Esophagus (tissue), 2 donors: Measurements from ENCODE around the gene MAN2B2. TPM values are rescaled to one million over a fixed set of nuclear protein-coding genes. Genes with fewer than 3 reads are reported as not detected.

Source experiments
- H3K27ac ChIP-seq, 2 donors: one replicate each; pipeline ENCODE4 v1.5.1; 2013; ENCODE audit warnings: low read depth in 2 of 2, mild to moderate bottlenecking in 2 of 2, inconsistent platforms in 1 of 2, low read length in 1 of 2, moderate library complexity in 1 of 2
- H3K27me3 ChIP-seq, 2 donors: one replicate each; pipeline ENCODE4 v1.6.1; 2013; ENCODE audit warnings: low read length in 2 of 2, control low read depth in 1 of 2, mild to moderate bottlenecking in 1 of 2; ENCODE audit not compliant: insufficient read depth in 2 of 2, control insufficient read depth in 1 of 2
- H3K36me3 ChIP-seq, 2 donors: one replicate each; pipeline ENCODE4 v1.6.1; 2013; ENCODE audit warnings: low read length in 1 of 2; ENCODE audit not compliant: control insufficient read depth in 2 of 2, insufficient read depth in 2 of 2
- H3K4me1 ChIP-seq, 2 donors: one replicate each; pipeline ENCODE4 v1.6.1; 2013; ENCODE audit warnings: low read length in 1 of 2; ENCODE audit not compliant: control insufficient read depth in 2 of 2, insufficient read depth in 2 of 2
- H3K4me3 ChIP-seq, 2 donors: one replicate each; pipeline ENCODE4 v1.5.1; 2013; ENCODE audit warnings: low read length in 2 of 2, mild to moderate bottlenecking in 2 of 2, low read depth in 1 of 2, moderate library complexity in 1 of 2
- H3K9me3 ChIP-seq, 2 donors: one replicate each; pipeline ENCODE4 v1.6.1; 2013; ENCODE audit warnings: mild to moderate bottlenecking in 2 of 2, low read depth in 1 of 2, low read length in 1 of 2, moderate library complexity in 1 of 2; ENCODE audit not compliant: control insufficient read depth in 2 of 2, insufficient read depth in 1 of 2
- WGBS, 2 donors: extraction: QIAGEN DNeasy Blood & Tissue Kit; methylation state at CpG; one replicate each; pipeline ENCODE4 v1.1.7; 2013; 5-methylcytosine and 5-hydroxymethylcytosine counted together
- polyA plus RNA-seq, 2 donors: library from polyadenylated mRNA; stranded (reverse); fragments of 200-250 nt; gene quantifications; one replicate each; pipeline ENCODE4 v1.2.3, GENCODE V29; 2013
- donor health status: healthy with polysubstance abuse.
- donor health status: Bipolar disorder and iron deficiency.

The MAN2B2 gene
- polyA plus RNA-seq, 2 donors: 6.5 to 7.3 TPM

GRCh38 chr4:6540879-6541278 is 34.1 kb upstream of the MAN2B2 start:
- H3K36me3 ChIP-seq: no peaks in the 10 kb centered on the region
- H3K27me3 ChIP-seq: no peaks in the 10 kb centered on the region
- H3K27ac ChIP-seq: no peak overlapping the region

GRCh38 chr4:6541789-6542188 is 33.2 kb upstream of the MAN2B2 start:
- Histone ChIP-seq H3K27ac (no peak overlapping the region), H3K9me3 (peaks cover 2 to 3% of the 10 kb centered on the region in 2 donors), H3K27me3 (no peaks in the 10 kb centered on the region), H3K36me3 (no peaks in the 10 kb centered on the region), H3K4me1 (no peaks in the 10 kb centered on the region), H3K4me3 (no peak overlapping the region)
- WGBS, 2 donors: 52 to 63% methylated on average over 6 of the region's 6 CpGs

More at GRCh38 chr4:6540879-6541278, 34.1 kb upstream of the MAN2B2 start:
- no peak overlapping the region for H3K4me3 ChIP-seq
- H3K4me1 ChIP-seq: no peaks in the 10 kb centered on the region
- H3K9me3 ChIP-seq: peaks cover 2 to 3% of the 10 kb centered on the region in 2 donors

- H3K27ac ChIP-seq: no peak overlapping the region
- no peaks in the 10 kb centered on the region for H3K4me1 ChIP-seq
- peaks cover 2 to 3% of the 10 kb centered on the region in 2 donors for H3K9me3 ChIP-seq
- H3K27me3 ChIP-seq: no peaks in the 10 kb centered on the region
- no peaks in the 10 kb centered on the region for H3K36me3 ChIP-seq
- H3K4me3 ChIP-seq: no peak overlapping the region
- WGBS, 2 donors: 75 to 80% methylated on average over 12 of the region's 12 CpGs
Measured at GRCh38 chr4:6542951-6543350, 32.0 kb upstream of the MAN2B2 start.

- Histone ChIP-seq H3K27me3 (no peaks in the 10 kb centered on the region), H3K9me3 (no peaks in the 10 kb centered on the region), H3K4me1 (peaks cover 0 to 2% of the 10 kb centered on the region in 2 donors), H3K36me3 (no peaks in the 10 kb centered on the region), H3K27ac (no peak overlapping the region), H3K4me3 (no peak overlapping the region)
- 74 to 76% methylated on average over 4 of the region's 4 CpGs for WGBS, 2 donors
Measured at GRCh38 chr4:6546091-6546490, 28.9 kb upstream of the MAN2B2 start.

GRCh38 chr4:6546681-6547447 is 28.1 kb upstream of the MAN2B2 start:
- Histone ChIP-seq H3K4me1 (peaks cover 0 to 2% of the 10 kb centered on the region in 2 donors), H3K27me3 (no peaks in the 10 kb centered on the region), H3K4me3 (no peak overlapping the region), H3K9me3 (peaks cover 4 to 6% of the 10 kb centered on the region in 2 donors), H3K36me3 (no peaks in the 10 kb centered on the region), H3K27ac (no peak overlapping the region)
- 25 to 26% methylated on average over 19 of the region's 19 CpGs for WGBS, 2 donors

- Histone ChIP-seq H3K27me3 (no peaks in the 10 kb centered on the region), H3K4me1 (peaks cover 0 to 2% of the 10 kb centered on the region in 2 donors), H3K36me3 (no peaks in the 10 kb centered on the region), H3K4me3 (no peak overlapping the region), H3K9me3 (peaks cover 4 to 9% of the 10 kb centered on the region in 2 donors), H3K27ac (no peak overlapping the region)
- WGBS, 2 donors: 60 to 62% methylated on average over 8 of the region's 8 CpGs
Measured at GRCh38 chr4:6548201-6548881, 26.6 kb upstream of the MAN2B2 start.

GRCh38 chr4:6548882-6549230 is 26.1 kb upstream of the MAN2B2 start:
- Histone ChIP-seq H3K27ac (no peak overlapping the region), H3K4me3 (no peak overlapping the region), H3K9me3 (peaks cover 4 to 9% of the 10 kb centered on the region in 2 donors), H3K27me3 (no peaks in the 10 kb centered on the region), H3K4me1 (peaks cover 0 to 2% of the 10 kb centered on the region in 2 donors), H3K36me3 (no peaks in the 10 kb centered on the region)
- WGBS, 2 donors: 60 to 61% methylated on average over 4 of the region's 4 CpGs

GRCh38 chr4:6549445-6549844 is 25.5 kb upstream of the MAN2B2 start:
- no peaks in the 10 kb centered on the region for H3K36me3 ChIP-seq
- no peak overlapping the region for H3K27ac ChIP-seq
- WGBS, 2 donors: 32 to 45% methylated on average over 7 of the region's 7 CpGs
- peaks cover 0 to 2% of the 10 kb centered on the region in 2 donors for H3K4me1 ChIP-seq
- no peak overlapping the region for H3K4me3 ChIP-seq
- peaks cover 4 to 9% of the 10 kb centered on the region in 2 donors for H3K9me3 ChIP-seq
- H3K27me3 ChIP-seq: no peaks in the 10 kb centered on the region

- Histone ChIP-seq H3K4me1 (peaks cover 0 to 2% of the 10 kb centered on the region in 2 donors), H3K4me3 (no peak overlapping the region), H3K36me3 (no peaks in the 10 kb centered on the region), H3K9me3 (peaks cover 4 to 9% of the 10 kb centered on the region in 2 donors), H3K27ac (no peak overlapping the region), H3K27me3 (no peaks in the 10 kb centered on the region)
- 61 to 68% methylated on average over 13 of the region's 13 CpGs for WGBS, 2 donors
Measured at GRCh38 chr4:6549890-6550620, 24.9 kb upstream of the MAN2B2 start.
